H1 (cell line): Measurements from ENCODE around the gene ACYP1.

Experiments
- RAD21 ChIP-seq, 2 experiments: IDR thresholded peaks in 1 of 2; conservative IDR thresholded peaks in 1 of 2; 2 replicates each; pipeline ENCODE4 v1.6.1; 2011; ENCODE audit warnings: low read depth in 2 of 2, low read length in 2 of 2, improper control_type of control experiment in 1 of 2, inconsistent platforms in 1 of 2, mild to moderate bottlenecking in 1 of 2, moderate library complexity in 1 of 2
- SRF ChIP-seq: IDR thresholded peaks from 2 replicates; pipeline ENCODE4 v1.6.1; 2011; ENCODE audit warnings: mild to moderate bottlenecking, low read depth, low read length, moderate library complexity

DNA sequence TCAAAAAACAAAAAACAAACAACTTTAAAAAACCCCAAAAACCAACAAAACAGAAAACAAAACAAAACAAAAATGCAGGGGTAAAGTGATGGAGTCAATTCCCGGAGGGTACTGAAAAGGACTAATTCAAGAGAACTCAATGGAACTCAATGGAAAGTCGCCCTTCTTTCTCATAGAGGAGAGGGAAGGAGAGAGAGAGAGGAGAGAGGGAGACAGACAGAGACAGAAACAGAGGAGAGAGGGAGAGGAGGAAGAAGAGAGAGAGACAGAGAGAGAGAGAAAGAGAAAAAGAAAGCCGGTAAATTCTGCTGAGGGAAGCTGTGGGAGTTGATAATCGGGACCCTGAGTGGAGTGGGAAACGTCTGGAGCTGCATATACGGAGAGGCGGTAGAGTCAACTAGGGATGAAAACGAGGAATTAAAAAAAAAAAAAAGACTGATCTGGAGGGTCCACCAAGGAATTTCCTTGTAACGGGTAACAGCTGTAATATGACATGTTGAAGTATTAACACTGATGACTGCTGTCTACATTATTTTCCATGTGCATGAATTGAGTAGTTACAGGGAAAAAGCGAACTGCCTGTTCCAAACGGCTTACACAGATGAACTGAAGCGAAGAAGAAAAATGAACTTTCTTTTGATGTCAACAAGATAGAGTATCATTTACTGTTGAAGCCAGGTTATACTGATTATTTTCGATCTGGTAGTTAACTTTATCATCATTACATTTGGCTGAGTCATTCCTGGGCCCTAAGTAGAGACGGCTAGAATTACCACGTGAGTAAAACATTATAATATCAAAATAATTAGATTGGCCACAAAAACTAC lies 4.7 kb upstream of the ACYP1 start:
- TF ChIP-seq SRF (no peak), RAD21 (IDR thresholded peaks at IDR 0.05 in 1 of 2, conservative IDR thresholded peaks at IDR 0.05 in 1 of 2; ENCODE audit: low read depth in 2 of 2, low read length in 2 of 2) (no peak)
